Bronchial epithelial cell (primary cell): Measurements from ENCODE around the gene CCDC61. TPM values are rescaled to one million over a fixed set of nuclear protein-coding genes. Genes with fewer than 3 reads are reported as not detected.

Experiments used
- DNase-seq: peaks from one replicate; pipeline ENCODE4 v3.0.0-alpha.2; 2010; ENCODE audit warnings: low read depth
- FAIRE-seq: peaks from 2 replicates; lab custom pipeline; 2011; peaks lifted over from hg19 to GRCh38; lab: Jason Lieb, UNC
- H3K27me3 ChIP-seq: 2 replicates; pipeline ENCODE4 v1.5.1; 2011; ENCODE audit warnings: low read length; ENCODE audit not compliant: control insufficient read depth, insufficient read depth
- H3K36me3 ChIP-seq: 2 replicates; pipeline ENCODE4 v1.5.1; 2011; ENCODE audit warnings: low read length; ENCODE audit not compliant: control insufficient read depth, insufficient read depth
- H3K4me3 ChIP-seq: 2 replicates; pipeline ENCODE4 v1.5.1; 2011; ENCODE audit warnings: mild to moderate bottlenecking, low read depth, low read length, control low read depth
- CTCF ChIP-seq: IDR thresholded peaks from 2 replicates; pipeline ENCODE4 v1.5.1; 2011; ENCODE audit warnings: mild to moderate bottlenecking, moderate library complexity, low read length, control low read depth, inconsistent platforms; ENCODE audit not compliant: insufficient read depth, severe bottlenecking
- total RNA-seq: library from RNA; depleted of rRNA; stranded (reverse); fragments of >200 nt; gene quantifications from 2 replicates; pipeline ENCODE4 v1.2.1, GENCODE V29; 2014

The CCDC61 gene
- total RNA-seq, 1 donor from 2014 or later = 10.3 TPM

GRCh38 chr19:45971260-45971902 lies 23.9 kb upstream of the CCDC61 start:
- no peak for DNase-seq
- Histone ChIP-seq H3K36me3 (no peaks in the 10 kb centered on the region), H3K4me3 (no peak overlapping the region), H3K27me3 (peaks cover 22% of the 10 kb centered on the region)
- TF ChIP-seq CTCF = no peak
- no peak for FAIRE-seq

GRCh38 chr19:45972081-45972946 lies 23.0 kb upstream of the CCDC61 start:
- Histone ChIP-seq H3K4me3 (no peak overlapping the region), H3K27me3 (peaks cover 19% of the 10 kb centered on the region), H3K36me3 (no peaks in the 10 kb centered on the region)
- FAIRE-seq (no peak), DNase-seq (peak; percentile 15)
- TF ChIP-seq CTCF = no peak

- H3K27me3 ChIP-seq = peaks cover 19% of the 10 kb centered on the region
- FAIRE-seq (no peak), DNase-seq (no peak)
- no peak for TF ChIP-seq CTCF
- no peaks in the 10 kb centered on the region for H3K36me3 ChIP-seq
- no peak overlapping the region for H3K4me3 ChIP-seq
Observed at GRCh38 chr19:45972947-45973540, 22.2 kb upstream of the CCDC61 start.

GRCh38 chr19:45973553-45974338 lies 21.5 kb upstream of the CCDC61 start, which contains the start of gene NOVA2:
NOVA2 (minus strand) TSS chr19:45973865; CDS start chr19:45973351, 514 bp downstream.
- no peak for TF ChIP-seq CTCF
- no peak for DNase-seq
- H3K27me3 ChIP-seq = peaks cover 19% of the 10 kb centered on the region
- FAIRE-seq = no peak
- H3K36me3 ChIP-seq = no peaks in the 10 kb centered on the region
- no peak within 1 kb of the TSS for H3K4me3 ChIP-seq

GRCh38 chr19:45975306-45976070 lies 19.8 kb upstream of the CCDC61 start:
- Histone ChIP-seq H3K27me3 (peaks cover 19% of the 10 kb centered on the region), H3K4me3 (no peak overlapping the region), H3K36me3 (no peaks in the 10 kb centered on the region)
- FAIRE-seq (peak; percentile 68), DNase-seq (no peak)
- no peak for TF ChIP-seq CTCF
